Body of pancreas (tissue), 4 donors: Measurements from ENCODE around the gene TUBG2.

ENCODE experiments used
- CTCF ChIP-seq, 7 experiments: fragments of 450-650 bp in 4 of 7; fragments of 200-600 bp in 3 of 7; sonication (generic) in 3 of 7; IDR thresholded peaks; one replicate each; pipeline ENCODE4 v1.5.1; 2016 to 2019; ENCODE audit warnings: antibody characterized with exemption in 7 of 7
- POLR2A ChIP-seq, 3 donors: fragments of 450-650 bp; IDR thresholded peaks; one replicate each; pipeline ENCODE4 v1.6.1; 2016; ENCODE audit warnings: antibody characterized with exemption in 3 of 3, mild to moderate bottlenecking in 2 of 3

- TF ChIP-seq CTCF (IDR thresholded peaks at IDR 0.05) = peak in 4 of 7 experiments; percentile 14 to 29 (median 21)
- TF ChIP-seq POLR2A (IDR thresholded peaks at IDR 0.05) = no peak
These were observed 15.0 kb downstream of the TUBG2 start for GRCh38 chr17:42673885-42674754.
